Memory B cell (primary cell): ENCODE data around the gene COA8.
A peak's percentile ranks its signal among the peaks of the same experiment; 100 is the strongest.

Source experiments
- ATAC-seq: fragments of 150-1000 bp; cut with Tn5 transposase; 2 replicates; pipeline ENCODE4 v1.10.0; 2021; ENCODE audit warnings: low read depth, mild to moderate bottlenecking, moderate library complexity
- DNase-seq, 2 donors: peaks; one replicate each; pipeline ENCODE4 v3.0.0; 2022; ENCODE audit warnings: low spot score in 2 of 2
- H3K27ac Mint-ChIP-seq: one replicate; pipeline ENCODE4 v1.8.0; 2022; ENCODE audit warnings: mild to moderate bottlenecking, moderate library complexity, mixed read lengths
- H3K27me3 Mint-ChIP-seq: one replicate; pipeline ENCODE4 v1.8.0; 2022; ENCODE audit warnings: mixed read lengths
- H3K36me3 Mint-ChIP-seq: one replicate; pipeline ENCODE4 v1.8.0; 2022; ENCODE audit warnings: mild to moderate bottlenecking, mixed read lengths
- H3K4me1 Mint-ChIP-seq: one replicate; pipeline ENCODE4 v1.8.0; 2022; ENCODE audit warnings: mixed read lengths
- H3K4me3 Mint-ChIP-seq: one replicate; pipeline ENCODE4 v1.8.0; 2022; ENCODE audit warnings: mild to moderate bottlenecking, moderate library complexity, mixed read lengths
- H3K9me3 Mint-ChIP-seq: one replicate; pipeline ENCODE4 v1.8.0; 2022; ENCODE audit warnings: mixed read lengths

Gene COA8

GRCh38 chr14:103562429-103563225, at the start of gene COA8, which contains the start of gene BAG5:
Gene COA8 (plus strand): TSS chr14:103562960. CDS start chr14:103563002, 42 bp downstream.
Gene BAG5 (minus strand): TSS chr14:103562657. CDS start chr14:103561164, 1,493 bp downstream.
- peaks cover 5% of the 10 kb centered on the region for H3K36me3 Mint-ChIP-seq
- peak within 1 kb of the TSS; percentile 83 for H3K27ac Mint-ChIP-seq
- no peaks in the 10 kb centered on the region for H3K9me3 Mint-ChIP-seq
- DNase-seq (peak; percentile 78 to 96), ATAC-seq (peak; percentile 85)
- peaks cover 23% of the 10 kb centered on the region for H3K4me1 Mint-ChIP-seq
- H3K4me3 Mint-ChIP-seq = peak within 1 kb of the TSS; percentile 93
- no peaks in the 10 kb centered on the region for H3K27me3 Mint-ChIP-seq

- Mint-ChIP-seq H3K27ac (no peak overlapping the region), H3K36me3 (no peaks in the 10 kb centered on the region)
Measured at GRCh38 chr14:103514596-103515421, 48.0 kb upstream of the COA8 start.

GRCh38 chr14:103516426-103517173, 46.2 kb upstream of the COA8 start:
- Mint-ChIP-seq H3K27ac (no peak overlapping the region), H3K4me3 (no peak overlapping the region), H3K36me3 (no peaks in the 10 kb centered on the region), H3K4me1 (peaks cover 2% of the 10 kb centered on the region), H3K9me3 (no peaks in the 10 kb centered on the region), H3K27me3 (peaks cover 6% of the 10 kb centered on the region)
- no peak for ATAC-seq
- no peak for DNase-seq

More at GRCh38 chr14:103514596-103515421, 48.0 kb upstream of the COA8 start:
- DNase-seq = no peak
- peaks cover 6% of the 10 kb centered on the region for H3K27me3 Mint-ChIP-seq
- no peaks in the 10 kb centered on the region for H3K9me3 Mint-ChIP-seq
- peaks cover 2% of the 10 kb centered on the region for H3K4me1 Mint-ChIP-seq
- ATAC-seq = no peak
- no peak overlapping the region for H3K4me3 Mint-ChIP-seq

- Mint-ChIP-seq H3K9me3 (no peaks in the 10 kb centered on the region), H3K27ac (no peak overlapping the region), H3K4me1 (peaks cover 2% of the 10 kb centered on the region), H3K27me3 (peaks cover 6% of the 10 kb centered on the region), H3K36me3 (no peaks in the 10 kb centered on the region), H3K4me3 (no peak overlapping the region)
- ATAC-seq = no peak
- no peak for DNase-seq
Measured at GRCh38 chr14:103517174-103517566, 45.6 kb upstream of the COA8 start.

- Mint-ChIP-seq H3K4me1 (peaks cover 2% of the 10 kb centered on the region), H3K9me3 (no peaks in the 10 kb centered on the region), H3K27ac (no peak overlapping the region), H3K36me3 (no peaks in the 10 kb centered on the region), H3K27me3 (peaks cover 6% of the 10 kb centered on the region), H3K4me3 (no peak overlapping the region)
- DNase-seq (no peak), ATAC-seq (no peak)
Measured at GRCh38 chr14:103517721-103518421, 44.9 kb upstream of the COA8 start.

- DNase-seq (peak; percentile 63 to 68), ATAC-seq (peak; percentile 44)
- no peak overlapping the region for H3K27ac Mint-ChIP-seq
- no peak overlapping the region for H3K4me3 Mint-ChIP-seq
- no peaks in the 10 kb centered on the region for H3K9me3 Mint-ChIP-seq
- peaks cover 2% of the 10 kb centered on the region for H3K4me1 Mint-ChIP-seq
- H3K36me3 Mint-ChIP-seq = no peaks in the 10 kb centered on the region
- peaks cover 6% of the 10 kb centered on the region for H3K27me3 Mint-ChIP-seq
Measured at GRCh38 chr14:103518422-103519042, 44.2 kb upstream of the COA8 start.

- Mint-ChIP-seq H3K4me3 (peak overlapping the region; percentile 66), H3K27ac (no peak overlapping the region), H3K9me3 (no peaks in the 10 kb centered on the region), H3K36me3 (no peaks in the 10 kb centered on the region), H3K27me3 (peaks cover 6% of the 10 kb centered on the region), H3K4me1 (peaks cover 2% of the 10 kb centered on the region)
- no peak for DNase-seq
- no peak for ATAC-seq
Measured at GRCh38 chr14:103519043-103519836, 43.5 kb upstream of the COA8 start.

GRCh38 chr14:103519837-103520212, 42.9 kb upstream of the COA8 start:
- Mint-ChIP-seq H3K4me3 (peak overlapping the region; percentile 50), H3K4me1 (peaks cover 2% of the 10 kb centered on the region), H3K9me3 (no peaks in the 10 kb centered on the region), H3K36me3 (no peaks in the 10 kb centered on the region), H3K27me3 (peaks cover 6% of the 10 kb centered on the region), H3K27ac (no peak overlapping the region)
- ATAC-seq (no peak), DNase-seq (no peak)

- no peak for DNase-seq
- Mint-ChIP-seq H3K4me1 (peaks cover 2% of the 10 kb centered on the region), H3K27me3 (peaks cover 6% of the 10 kb centered on the region), H3K36me3 (no peaks in the 10 kb centered on the region), H3K27ac (no peak overlapping the region), H3K9me3 (no peaks in the 10 kb centered on the region), H3K4me3 (peak overlapping the region; percentile 27)
- peak; percentile 17 for ATAC-seq
Measured at GRCh38 chr14:103520269-103520656, 42.5 kb upstream of the COA8 start.

GRCh38 chr14:103520657-103521437, 41.9 kb upstream of the COA8 start:
- H3K27ac Mint-ChIP-seq = no peak overlapping the region
- ATAC-seq = peak; percentile 59
- peaks cover 2% of the 10 kb centered on the region for H3K4me1 Mint-ChIP-seq
- no peaks in the 10 kb centered on the region for H3K36me3 Mint-ChIP-seq
- peak; percentile 43 to 73 for DNase-seq
- H3K27me3 Mint-ChIP-seq = peaks cover 6% of the 10 kb centered on the region
- no peaks in the 10 kb centered on the region for H3K9me3 Mint-ChIP-seq
- peak overlapping the region; percentile 70 for H3K4me3 Mint-ChIP-seq

- Mint-ChIP-seq H3K36me3 (no peaks in the 10 kb centered on the region), H3K4me1 (peaks cover 2% of the 10 kb centered on the region), H3K27ac (no peak overlapping the region), H3K4me3 (peak overlapping the region; percentile 14), H3K9me3 (no peaks in the 10 kb centered on the region), H3K27me3 (peaks cover 6% of the 10 kb centered on the region)
- DNase-seq (peak in 1 of 2 donors; percentile 44), ATAC-seq (peak; percentile 21)
Measured at GRCh38 chr14:103521438-103521950, 41.3 kb upstream of the COA8 start.
